Fibroblast of skin of scalp (primary cell): ENCODE measurements around the gene KCNC4.
A peak's percentile ranks its signal among the peaks of the same experiment; 100 is the strongest.

ENCODE experiments used
- DNase-seq: peaks from one replicate; pipeline ENCODE4 v3.0.0-alpha.2; 2013

KCNC4 gene

GRCh38 chr1:110233861-110234260 is 23.7 kb downstream of the KCNC4 start:
- no peak for DNase-seq

DNA sequence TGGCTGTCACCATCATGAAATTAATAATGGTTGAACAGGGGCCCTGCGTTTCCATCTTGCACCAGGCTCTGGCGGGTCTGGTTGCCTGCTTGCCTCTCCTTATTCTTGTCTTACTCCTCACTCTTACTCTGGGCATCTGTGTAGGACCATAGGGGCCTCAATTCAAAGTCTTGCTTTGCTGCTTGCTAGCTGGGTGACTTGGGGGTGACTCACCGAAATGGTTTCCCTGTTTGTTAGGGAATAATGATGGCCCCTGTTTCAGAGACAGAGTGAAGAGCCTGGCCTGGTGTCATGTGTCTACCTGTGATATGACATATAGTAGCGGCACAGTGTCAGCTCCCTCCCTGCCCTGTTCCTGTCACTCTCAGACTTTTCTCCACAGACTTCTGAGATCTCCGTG is 24.6 kb downstream of the KCNC4 start:
- no peak for DNase-seq

GRCh38 chr1:110235181-110235833 is 25.2 kb downstream of the KCNC4 start:
- DNase-seq, result no peak

DNA sequence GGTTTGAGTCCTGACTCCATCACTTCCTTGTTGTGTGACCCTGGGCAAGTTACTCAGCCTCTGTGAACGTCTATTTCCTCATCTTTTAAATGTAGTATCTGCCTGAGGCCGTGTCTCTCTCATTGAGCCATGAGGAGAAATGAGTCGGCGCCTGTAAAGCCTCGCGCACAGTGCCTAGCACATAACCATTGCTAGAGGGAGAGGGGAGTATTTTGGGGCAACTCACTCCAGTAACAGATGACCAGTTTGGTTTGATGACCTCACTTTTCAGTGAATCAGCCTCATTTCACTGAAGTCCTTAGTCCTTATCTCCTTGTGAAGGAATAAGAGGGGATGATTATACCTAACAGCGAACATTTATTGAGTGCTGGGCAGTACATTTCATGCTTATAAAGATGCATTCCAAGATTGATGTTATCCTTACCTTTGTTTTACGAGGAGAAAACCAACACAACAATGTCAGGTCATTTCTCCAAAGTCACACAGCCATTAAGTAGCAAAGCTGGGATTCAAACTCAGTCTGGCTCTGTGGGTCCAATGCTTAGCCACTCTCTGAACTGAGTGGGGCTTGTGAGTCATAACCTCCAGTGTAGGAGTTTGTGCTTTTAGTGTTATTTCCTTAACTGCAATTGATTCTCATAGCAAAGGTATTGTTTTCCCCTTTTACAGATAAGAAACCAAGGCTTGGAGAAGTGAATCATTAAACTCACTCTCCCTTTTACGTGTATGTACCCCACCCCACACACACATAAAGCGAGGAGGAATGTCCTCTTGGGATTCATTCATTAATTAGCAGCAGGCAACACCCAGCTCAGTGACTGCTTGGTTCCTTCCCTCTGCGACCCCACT is 25.9 kb downstream of the KCNC4 start:
- DNase-seq, result peak; percentile 22

GRCh38 chr1:110237386-110238152 is 27.5 kb downstream of the KCNC4 start:
- no peak for DNase-seq

- peak; percentile 39 for DNase-seq
Measured at GRCh38 chr1:110239441-110240430, 29.6 kb downstream of the KCNC4 start.

- no peak for DNase-seq
Measured at GRCh38 chr1:110240476-110241210, 30.5 kb downstream of the KCNC4 start.

DNA sequence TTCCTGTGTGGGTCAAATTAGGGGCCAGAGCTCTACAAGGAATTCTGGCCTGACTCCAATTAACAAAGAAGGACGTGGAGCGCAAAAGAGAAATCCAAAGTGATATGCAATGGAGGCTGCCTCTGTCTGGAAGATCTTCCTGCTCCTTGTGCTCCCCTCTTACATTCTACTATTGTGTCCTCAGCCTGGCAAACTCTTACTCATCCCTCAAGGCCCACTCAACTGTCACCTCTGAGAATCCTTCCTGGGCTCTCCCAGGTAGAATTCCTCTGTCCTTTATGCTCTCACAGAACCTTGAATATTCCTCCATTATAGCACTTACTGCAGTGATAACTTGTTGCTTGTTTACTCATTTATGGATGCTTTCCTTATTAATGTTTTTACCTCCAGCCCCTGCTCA is 31.4 kb downstream of the KCNC4 start:
- DNase-seq, result no peak

- no peak for DNase-seq
Measured at GRCh38 chr1:110242062-110242461, 31.9 kb downstream of the KCNC4 start.

GRCh38 chr1:110242731-110243130 is 32.6 kb downstream of the KCNC4 start:
- DNase-seq, result no peak

DNA sequence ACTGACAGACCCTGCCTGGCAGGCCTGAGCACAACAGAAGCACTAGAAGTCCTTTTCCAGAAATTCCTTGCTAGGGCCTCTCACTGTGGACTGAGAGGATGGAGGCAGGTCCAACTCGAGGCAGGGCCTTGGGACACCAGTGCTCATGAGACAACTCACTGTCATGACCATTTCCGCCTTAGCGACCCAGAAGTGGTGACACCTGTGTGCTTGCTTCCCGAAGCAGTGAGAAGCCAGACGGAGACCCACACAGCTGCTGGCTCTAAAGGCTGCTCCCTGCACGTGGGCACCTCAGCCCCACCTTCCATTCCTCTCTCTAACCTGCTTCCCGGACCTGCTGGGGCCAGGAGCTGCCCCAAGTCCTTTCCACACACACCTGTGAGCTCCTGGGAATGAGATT is 33.0 kb downstream of the KCNC4 start:
- no peak for DNase-seq

- no peak for DNase-seq
Measured at GRCh38 chr1:110243574-110243973, 33.5 kb downstream of the KCNC4 start.

GRCh38 chr1:110245876-110246620 is 35.9 kb downstream of the KCNC4 start:
- no peak for DNase-seq

DNA sequence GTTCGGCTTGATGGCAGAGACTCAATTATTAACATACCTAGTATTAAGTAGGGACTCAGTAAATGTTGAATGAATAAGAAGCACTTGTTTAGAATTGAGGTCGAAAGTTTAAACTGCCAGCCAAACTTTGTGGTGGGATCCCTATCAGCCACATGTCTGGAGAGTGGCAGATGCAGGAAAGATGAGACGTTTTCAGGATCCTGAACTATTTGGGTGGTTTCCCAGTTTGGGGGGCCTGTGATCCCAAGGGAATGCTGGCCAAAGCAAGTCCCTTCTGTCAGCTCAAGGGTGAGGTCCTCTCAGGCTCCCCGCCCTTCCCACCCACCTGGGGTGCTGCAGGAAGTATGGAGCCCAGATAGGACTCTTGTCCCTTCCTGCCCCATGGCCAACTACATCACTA is 38.6 kb downstream of the KCNC4 start:
- no peak for DNase-seq

DNA sequence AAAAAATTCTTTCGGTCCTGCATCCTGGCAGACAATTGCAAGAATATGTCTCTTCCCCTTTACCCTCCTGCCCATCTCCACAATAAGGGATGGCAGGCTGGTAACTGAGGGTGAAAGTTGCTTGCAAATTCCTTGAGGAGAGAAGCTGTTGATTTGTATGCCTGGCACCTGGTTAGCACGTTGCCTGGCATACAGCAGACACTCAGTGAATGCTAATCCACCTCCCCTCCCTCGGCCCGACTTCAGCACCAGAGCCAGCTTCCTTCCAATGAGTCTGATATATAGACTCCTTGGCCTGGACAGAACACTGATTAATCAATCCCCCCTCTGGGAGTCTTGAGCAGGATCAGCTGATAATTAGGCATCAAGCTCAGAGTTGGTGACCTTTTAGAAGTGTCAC is 39.1 kb downstream of the KCNC4 start:
- DNase-seq, result no peak

- no peak for DNase-seq
Measured at GRCh38 chr1:110250008-110250407, 39.9 kb downstream of the KCNC4 start.

GRCh38 chr1:110250749-110251148 is 40.6 kb downstream of the KCNC4 start:
- DNase-seq, result no peak

GRCh38 chr1:110253213-110253612 is 43.1 kb downstream of the KCNC4 start:
- DNase-seq, result no peak

- DNase-seq, result no peak
Measured at GRCh38 chr1:110254604-110255391, 44.7 kb downstream of the KCNC4 start.

DNA sequence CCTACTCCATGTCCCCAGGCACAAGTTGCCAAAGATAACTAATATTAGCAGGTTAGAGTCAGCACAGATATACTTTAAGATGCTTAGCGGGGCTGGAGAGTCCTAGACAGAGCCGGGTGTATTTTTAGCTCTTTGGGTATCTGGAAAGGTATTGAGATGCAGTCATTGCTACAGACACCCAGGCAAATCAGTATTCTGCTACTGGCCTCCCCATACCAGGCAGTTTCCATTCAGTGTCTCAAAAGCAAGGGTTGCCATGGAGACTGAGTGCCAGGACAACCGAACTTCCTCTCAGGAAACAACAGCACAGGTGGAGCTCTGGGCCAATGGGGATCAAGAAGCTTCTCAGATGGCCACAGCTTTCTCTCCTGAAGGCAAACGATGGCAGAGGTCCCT is 45.3 kb downstream of the KCNC4 start:
- DNase-seq, result no peak
